Measurements from ENCODE around the gene KRTAP9-9.
"Not testable (repeated sequence)": the region's sequence is repeated elsewhere in the genome, so short reads cannot be mapped to it uniquely, and the experiment has no call there.

KRTAP9-9 gene

DNA sequence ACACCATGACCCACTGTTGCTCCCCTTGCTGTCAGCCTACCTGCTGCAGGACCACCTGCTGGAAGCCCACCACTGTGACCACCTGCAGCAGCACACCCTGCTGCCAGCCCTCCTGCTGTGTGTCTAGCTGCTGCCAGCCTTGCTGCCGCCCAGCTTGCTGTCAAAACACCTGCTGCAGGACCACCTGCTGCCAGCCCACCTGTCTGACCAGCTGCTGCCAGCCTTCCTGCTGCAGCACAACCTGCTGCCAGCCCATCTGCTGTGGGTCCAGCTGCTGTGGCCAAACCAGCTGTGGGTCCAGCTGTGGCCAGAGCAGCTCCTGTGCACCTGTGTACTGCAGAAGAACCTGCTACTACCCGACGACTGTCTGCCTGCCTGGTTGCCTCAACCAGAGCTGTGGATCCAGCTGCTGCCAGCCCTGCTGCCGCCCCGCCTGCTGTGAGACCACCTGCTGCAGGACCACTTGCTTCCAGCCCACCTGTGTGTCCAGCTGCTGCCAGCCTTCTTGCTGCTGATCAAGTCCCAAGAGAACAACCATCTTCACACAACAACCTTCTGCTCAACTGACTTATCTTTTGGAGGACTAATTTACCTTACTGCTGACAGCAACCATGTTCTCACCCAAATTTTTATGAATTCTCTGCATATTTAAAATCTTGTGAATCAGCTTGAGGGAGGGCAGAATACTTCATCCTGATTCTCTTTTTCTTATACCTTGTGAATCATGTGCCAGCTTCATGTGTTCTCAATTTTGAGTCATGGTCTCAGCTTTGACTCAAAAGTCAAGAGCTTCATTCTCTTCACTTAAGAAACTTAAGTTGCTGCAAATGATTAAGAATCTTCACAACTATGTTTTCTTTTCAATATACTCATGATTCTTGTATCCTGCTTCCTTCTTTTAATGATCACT lies at the start of gene KRTAP9-9:
TSS of gene KRTAP9-9 (plus strand) at position 4 of the 910 bp plus-strand sequence.
- DNase-seq, result not testable (repeated sequence)

GRCh38 chr17:41211845-41212466 lies 43.2 kb upstream of the KRTAP9-9 start:
- DNase-seq, result peak in 1 of 2 experiments; percentile 69

DNA sequence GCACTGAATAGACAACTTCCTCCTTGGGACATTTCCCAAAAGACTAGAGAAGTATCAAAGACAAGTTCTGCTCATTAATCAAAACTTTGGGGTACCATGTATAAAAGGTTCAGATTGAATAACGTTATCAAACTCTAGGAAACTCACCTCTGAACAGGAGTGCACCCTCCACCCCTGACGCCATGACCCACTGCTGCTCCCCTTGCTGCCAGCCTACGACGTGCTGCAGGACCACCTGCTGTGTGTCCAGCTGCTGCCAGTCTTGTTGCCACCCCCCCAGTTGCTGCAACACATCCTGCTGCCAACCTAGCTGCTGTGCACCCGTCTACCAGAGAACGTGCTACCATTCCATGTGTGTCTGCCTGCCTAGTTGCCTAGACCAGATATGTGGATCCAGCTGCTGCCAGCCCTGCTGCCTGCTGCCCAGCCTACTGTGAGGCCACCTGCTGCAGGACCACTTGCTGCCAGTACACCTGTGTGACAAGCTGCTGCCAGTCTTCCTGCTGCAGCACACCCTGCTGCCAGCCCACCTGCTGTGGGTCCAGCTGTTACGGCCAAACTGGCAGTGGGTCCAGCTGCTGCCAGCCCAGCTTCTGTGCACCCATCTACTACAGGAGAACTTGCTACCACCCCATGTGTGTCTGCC lies 42.5 kb upstream of the KRTAP9-9 start:
- peak; percentile 44 to 72 for DNase-seq

- no peak for DNase-seq
Observed at GRCh38 chr17:41215681-41216080, 39.5 kb upstream of the KRTAP9-9 start.

GRCh38 chr17:41223821-41224220 lies 31.4 kb upstream of the KRTAP9-9 start:
- no peak for DNase-seq

GRCh38 chr17:41226051-41226450 lies 29.1 kb upstream of the KRTAP9-9 start:
- no peak for DNase-seq

DNA sequence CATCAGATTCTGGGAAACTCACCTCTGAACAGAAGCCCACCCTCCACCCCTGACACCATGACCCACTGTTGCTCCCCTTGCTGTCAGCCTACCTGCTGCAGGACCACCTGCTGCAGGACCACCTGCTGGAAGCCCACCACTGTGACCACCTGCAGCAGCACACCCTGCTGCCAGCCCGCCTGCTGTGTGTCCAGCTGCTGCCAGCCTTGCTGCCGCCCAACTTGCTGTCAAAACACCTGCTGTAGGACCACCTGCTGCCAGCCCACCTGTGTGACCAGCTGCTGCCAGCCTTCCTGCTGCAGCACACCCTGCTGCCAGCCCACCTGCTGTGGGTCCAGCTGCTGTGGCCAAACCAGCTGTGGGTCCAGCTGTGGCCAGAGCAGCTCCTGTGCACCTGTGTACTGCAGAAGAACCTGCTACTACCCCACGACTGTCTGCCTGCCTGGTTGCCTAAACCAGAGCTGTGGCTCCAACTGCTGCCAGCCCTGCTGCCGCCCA lies 28.5 kb upstream of the KRTAP9-9 start, which contains the start of gene KRTAP9-2:
TSS of gene KRTAP9-2 (plus strand) at position 51 of the 498 bp plus-strand sequence. CDS start at position 58, 7 bp downstream.
- not testable (repeated sequence) for DNase-seq

GRCh38 chr17:41230094-41230493 lies 25.1 kb upstream of the KRTAP9-9 start:
- DNase-seq, result no peak

DNA sequence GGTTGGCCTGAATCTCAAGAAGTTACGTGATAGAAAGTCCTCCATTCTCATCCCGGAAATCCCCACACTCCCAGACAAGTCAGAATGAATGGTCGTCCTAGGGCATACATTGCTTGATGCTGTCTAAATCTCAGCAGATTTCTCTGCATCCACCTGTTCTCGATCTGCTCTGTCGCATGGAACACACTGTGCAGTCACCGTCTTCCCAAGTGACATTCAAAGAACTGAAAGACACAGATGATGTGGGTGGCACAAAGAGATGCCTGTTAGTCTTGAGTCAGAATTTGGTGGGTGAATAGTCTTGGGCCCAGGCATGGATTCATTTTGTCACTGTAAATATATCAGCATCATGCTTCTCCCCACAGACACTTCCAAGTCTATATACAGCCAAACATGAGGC lies 23.5 kb upstream of the KRTAP9-9 start:
- no peak for DNase-seq

DNA sequence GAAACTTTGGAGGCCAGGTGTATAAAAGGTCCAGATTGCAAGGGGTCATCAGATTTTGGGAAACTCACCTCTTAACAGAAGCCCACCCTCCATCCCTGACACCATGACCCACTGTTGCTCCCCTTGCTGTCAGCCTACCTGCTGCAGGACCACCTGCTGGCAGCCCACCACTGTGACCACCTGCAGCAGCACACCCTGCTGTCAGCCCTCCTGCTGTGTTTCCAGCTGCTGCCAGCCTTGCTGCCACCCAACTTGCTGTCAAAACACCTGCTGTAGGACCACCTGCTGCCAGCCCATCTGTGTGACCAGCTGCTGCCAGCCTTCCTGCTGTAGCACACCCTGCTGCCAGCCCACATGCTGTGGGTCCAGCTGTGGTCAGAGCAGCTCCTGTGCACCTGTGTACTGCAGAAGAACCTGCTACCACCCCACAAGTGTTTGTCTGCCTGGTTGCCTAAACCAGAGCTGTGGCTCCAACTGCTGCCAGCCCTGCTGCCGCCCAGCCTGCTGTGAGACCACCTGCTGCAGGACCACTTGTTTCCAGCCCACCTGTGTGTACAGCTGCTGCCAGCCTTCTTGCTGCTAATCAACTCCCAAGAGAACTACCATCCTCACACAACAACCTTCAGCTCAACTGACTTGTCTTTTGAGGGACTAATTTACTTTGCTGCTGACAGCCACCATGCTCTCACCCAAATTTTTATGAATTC lies 22.6 kb upstream of the KRTAP9-9 start, which contains the start of gene KRTAP9-3:
TSS of gene KRTAP9-3 (plus strand) at position 51 of the 707 bp plus-strand sequence. CDS start at position 104, 53 bp downstream.
- not testable (repeated sequence) for DNase-seq

GRCh38 chr17:41237116-41237515 lies 18.1 kb upstream of the KRTAP9-9 start:
- DNase-seq, result not testable (repeated sequence)

GRCh38 chr17:41237949-41238437 lies 17.2 kb upstream of the KRTAP9-9 start, which contains the start of gene KRTAP9-8:
Gene KRTAP9-8, plus strand, starts transcription at chr17:41237999. Its CDS starts 53 bp downstream, at chr17:41238052.
- DNase-seq, result not testable (repeated sequence)

DNA sequence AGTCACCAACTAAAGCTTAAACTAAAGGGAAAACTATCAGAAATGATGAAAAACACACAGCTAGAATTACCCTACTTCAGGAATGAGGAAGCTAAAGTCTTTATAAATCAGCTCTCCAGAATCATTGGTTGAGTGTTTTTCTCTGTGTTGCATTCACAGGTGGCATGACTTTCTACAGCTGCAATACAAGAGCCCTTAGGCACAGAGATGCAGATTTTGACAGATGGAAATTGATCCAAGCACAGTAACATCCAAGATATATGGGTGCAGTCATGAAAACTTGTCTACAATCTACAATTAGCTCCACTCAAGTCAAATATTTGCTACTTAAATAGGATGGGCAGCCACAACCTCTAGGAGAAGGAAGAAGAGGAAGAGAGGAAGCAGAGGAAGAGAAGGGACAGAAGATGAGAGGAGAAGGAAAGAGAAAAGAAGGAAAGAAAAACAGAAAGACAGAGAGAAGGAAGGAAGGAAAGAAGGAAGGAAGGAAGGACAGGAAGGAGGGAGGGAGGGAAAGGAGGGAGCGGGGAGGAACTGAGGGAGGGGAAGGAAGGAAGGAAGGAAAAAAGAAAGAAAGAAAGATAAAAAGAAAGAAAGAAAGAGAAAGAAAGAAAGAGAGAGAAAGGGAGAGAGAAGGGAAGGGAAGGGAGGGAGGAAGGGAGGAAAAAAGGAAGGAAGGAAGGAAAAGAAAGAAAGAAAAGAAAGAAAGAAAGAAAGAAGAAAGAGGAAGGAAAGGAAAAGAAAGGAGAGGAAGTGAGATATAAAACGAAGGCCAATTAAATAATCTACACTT lies 8.0 kb upstream of the KRTAP9-9 start:
- DNase-seq, result not testable (repeated sequence)

- not testable (repeated sequence) for DNase-seq
Observed at GRCh38 chr17:41249637-41250240, 5.4 kb upstream of the KRTAP9-9 start, which contains the start of gene KRTAP9-4. Gene KRTAP9-4, plus strand, starts transcription at chr17:41249687. Its CDS starts 34 bp downstream, at chr17:41249721.

DNA sequence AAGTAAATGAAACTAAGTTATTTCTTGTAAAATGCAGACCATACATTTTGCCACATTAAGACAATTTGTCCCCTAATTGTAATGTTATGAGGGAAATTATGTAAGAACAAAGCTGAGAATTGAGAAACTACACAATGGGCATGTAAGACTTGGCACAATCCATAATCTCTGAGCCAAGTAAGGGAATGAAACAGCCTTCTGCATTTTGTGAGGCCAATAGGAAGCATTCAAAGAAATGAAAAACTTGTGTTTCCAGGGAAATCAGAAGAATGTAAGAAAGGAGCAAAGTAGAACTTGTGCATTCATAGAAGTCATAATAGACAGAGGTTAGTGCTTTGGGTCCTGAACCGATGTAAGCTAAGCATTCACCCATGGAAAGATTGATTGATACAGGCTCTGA lies 3.9 kb upstream of the KRTAP9-9 start:
- DNase-seq, result no peak

DNA sequence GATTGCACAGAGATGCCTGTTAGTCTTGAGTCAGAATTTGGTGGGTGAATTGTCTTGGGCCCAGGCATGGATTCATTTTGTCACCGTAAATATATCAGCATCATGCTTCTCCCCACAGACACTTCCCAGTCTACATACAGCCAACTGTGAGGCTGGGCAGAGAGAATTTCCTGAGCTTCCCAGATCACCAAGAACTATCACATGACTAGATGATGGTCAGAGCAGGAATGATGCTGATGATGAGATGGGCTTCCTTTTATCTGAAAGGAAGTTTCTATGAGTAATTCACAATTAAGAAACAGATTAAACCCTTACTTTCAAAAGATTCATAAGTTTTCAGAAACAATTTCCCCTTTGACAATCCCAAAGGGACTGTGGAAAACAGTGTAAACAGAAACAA lies 323 bp upstream of the KRTAP9-9 start:
- no peak for DNase-seq

DNA sequence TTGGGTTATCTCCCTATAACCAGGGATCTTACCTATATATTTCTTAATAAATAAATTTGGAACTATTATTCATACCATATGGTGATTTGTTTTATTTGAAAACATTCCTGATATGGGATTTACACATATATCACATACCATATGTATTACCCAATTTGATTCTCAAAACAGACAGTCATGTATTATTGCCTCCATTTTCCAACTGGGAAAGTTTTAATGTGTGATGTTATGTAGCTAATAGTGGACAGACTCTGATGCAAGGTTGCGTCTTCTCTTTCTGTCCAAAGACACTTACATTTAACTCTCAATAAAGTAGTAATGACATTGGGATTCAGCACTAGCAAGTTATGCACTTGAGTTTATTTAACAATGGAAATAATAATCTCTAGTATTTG lies 1.1 kb downstream of the KRTAP9-9 start:
- no peak for DNase-seq

DNA sequence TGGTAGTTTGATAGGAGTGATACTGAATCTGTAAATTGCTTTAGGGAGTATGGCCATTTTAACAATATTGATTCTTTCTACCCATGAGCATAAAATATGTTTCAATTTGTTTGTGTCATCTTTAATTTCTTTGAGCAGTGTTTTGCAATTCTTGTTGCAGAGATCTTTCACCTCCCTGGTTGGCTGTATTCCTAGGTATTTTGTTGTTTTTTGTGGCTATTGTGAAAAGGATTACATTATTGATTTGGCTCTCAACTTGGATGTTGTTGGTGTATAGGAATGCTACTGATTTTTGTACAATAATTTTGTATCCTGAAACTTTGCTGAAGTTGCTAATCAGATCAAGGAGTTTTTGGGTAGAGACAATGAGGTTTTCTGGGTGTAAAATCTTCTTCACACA lies 3.2 kb downstream of the KRTAP9-9 start:
- DNase-seq, result no peak

- DNase-seq, result no peak
Observed at GRCh38 chr17:41263212-41263611, 8.0 kb downstream of the KRTAP9-9 start.

DNA sequence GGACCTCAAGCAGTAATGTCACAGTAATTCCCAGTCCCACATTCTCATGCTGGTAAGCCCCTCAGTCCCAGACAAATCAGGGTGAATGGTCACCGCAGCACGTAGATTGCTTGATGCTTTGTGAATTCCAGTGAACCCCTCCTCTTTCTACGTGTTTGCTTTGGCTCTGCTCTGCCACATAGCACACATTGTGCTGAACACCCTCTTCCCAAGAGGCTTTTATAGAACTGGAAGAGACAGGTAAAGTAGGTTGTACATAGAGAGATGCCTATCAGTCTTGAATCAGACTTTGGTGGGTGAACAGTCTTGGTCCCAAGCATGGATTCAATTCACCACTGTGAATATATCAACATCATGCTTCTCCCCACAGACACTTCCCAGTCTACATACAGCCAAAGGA lies 9.4 kb downstream of the KRTAP9-9 start:
- DNase-seq, result no peak

DNA sequence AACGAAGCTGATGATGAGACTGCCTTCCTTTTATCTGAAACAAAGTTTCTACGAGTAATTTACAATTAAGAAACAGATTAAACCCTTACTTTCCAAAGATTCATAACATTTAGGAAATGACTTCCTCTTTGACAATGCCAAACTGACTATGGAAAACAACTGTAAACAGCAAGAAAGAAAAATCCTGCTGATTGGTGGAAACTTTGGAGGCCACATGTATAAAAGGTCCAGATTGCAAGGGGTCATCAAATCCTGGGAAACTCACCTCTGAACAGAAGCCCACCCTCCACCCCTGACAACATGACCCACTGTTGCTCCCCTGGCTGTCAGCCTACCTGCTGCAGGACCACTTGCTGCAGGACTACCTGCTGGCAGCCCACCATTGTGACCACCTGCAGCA lies 9.9 kb downstream of the KRTAP9-9 start, which contains the start of gene KRTAP9-6:
TSS of gene KRTAP9-6 (plus strand) at position 301 of the 400 bp plus-strand sequence. CDS start at position 301, 0 bp downstream.
- DNase-seq, result no peak

Measured in NCI-H2081 (cell line).